Hair follicular keratinocyte (primary cell): Measurements from ENCODE around the gene PPA2. TPM values are rescaled to one million over a fixed set of nuclear protein-coding genes. Genes with fewer than 3 reads are reported as not detected.

ENCODE experiments used
- total RNA-seq: library from RNA; depleted of rRNA; stranded (reverse); fragments of >200 nt; gene quantifications from 2 replicates; pipeline ENCODE4 v1.2.3, GENCODE V29; 2015

Gene PPA2
- total RNA-seq, result 151 and 178 TPM in 2 replicates

DNA sequence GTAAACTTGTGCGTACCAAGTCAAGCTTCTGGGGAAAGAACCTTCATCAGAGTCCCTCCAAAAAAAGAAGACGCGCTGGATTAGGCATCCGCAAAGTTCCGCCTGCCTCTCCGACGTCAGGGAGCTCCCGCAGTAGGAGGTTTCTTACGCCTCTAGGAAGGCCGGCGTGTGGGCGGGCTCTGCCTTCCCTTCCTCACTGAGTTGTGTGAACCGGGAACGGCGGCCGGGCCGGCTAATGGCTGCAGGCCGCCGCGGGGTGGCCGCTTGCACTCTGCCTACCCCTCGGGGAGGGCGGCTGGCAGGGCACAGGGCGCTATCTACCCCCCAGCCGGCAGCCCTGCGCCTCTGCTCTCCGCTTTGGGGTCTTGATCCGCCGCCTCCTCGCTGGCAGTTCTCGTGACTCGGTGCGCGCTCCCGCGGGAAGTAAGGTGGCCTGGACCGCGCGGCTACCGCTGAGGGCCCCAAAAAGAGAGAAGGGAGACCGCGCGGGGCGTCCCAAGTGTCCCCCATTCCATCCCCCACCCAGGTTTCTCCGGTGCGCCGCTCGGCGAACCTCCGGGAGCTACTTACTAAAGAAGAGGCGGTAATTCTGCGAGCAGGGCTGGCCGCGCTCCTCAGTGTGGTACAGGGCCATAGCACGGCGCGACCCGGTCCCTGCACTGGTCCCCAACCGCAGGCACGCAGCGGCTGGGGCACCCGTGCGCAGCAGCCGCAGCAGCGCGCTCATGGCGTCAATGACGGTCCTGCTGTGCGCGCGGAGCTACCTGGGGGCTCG is at the start of gene PPA2:
TSS of gene PPA2 (minus strand) at position 739 of the 775 bp plus-strand sequence. CDS start at position 727, 12 bp downstream.

Other genes starting within 250 kb of the PPA2 start
- gene ARHGEF38, start 78.6 kb upstream of the PPA2 start, total RNA-seq, result not detected in 2 replicates
- 18.5 and 21.9 TPM in 2 replicates for gene INTS12, start 234.6 kb upstream of the PPA2 start, total RNA-seq
- 11.3 and 14.7 TPM in 2 replicates for gene GSTCD, start 234.7 kb upstream of the PPA2 start, total RNA-seq